HEK293T (cell line): ENCODE data around the gene RNF2.

Experiments
- CTCF ChIA-PET: fragments of 350-600 bp; formaldehyde crosslinking; extraction: SDS; loops from one replicate; lab custom pipeline; 2021; ENCODE audit warnings: antibody characterized with exemption, inconsistent platforms; lab: Yijun Ruan, JAX
- POLR2A ChIA-PET: fragments of 350-600 bp; formaldehyde crosslinking; extraction: SDS; loops from one replicate; lab custom pipeline; 2020; ENCODE audit warnings: antibody characterized with exemption, inconsistent platforms; lab: Yijun Ruan, JAX
- DNase-seq: peaks from one replicate; pipeline ENCODE4 v3.0.0; 2012; ENCODE audit warnings: mixed read lengths; ENCODE audit errors: extremely low spot score
- ARNT ChIP-seq: fragments of 450-650 bp; IDR thresholded peaks from 2 replicates; pipeline ENCODE4 v1.6.1; 2017; ENCODE audit warnings: mild to moderate bottlenecking
- BHLHE40 ChIP-seq: fragments of 450-650 bp; IDR thresholded peaks from 2 replicates; pipeline ENCODE4 v1.6.1; 2016; ENCODE audit warnings: mild to moderate bottlenecking, moderate library complexity, borderline replicate concordance
- CTBP1 ChIP-seq: fragments of 450-650 bp; IDR thresholded peaks from 2 replicates; pipeline ENCODE4 v1.6.1; 2016; ENCODE audit warnings: borderline replicate concordance
- ELF4 ChIP-seq: fragments of 450-650 bp; IDR thresholded peaks from 2 replicates; pipeline ENCODE4 v1.6.1; 2017; ENCODE audit warnings: antibody characterized with exemption
- FOXA1 ChIP-seq: fragments of 450-650 bp; IDR thresholded peaks from 2 replicates; pipeline ENCODE4 v1.6.1; 2016; ENCODE audit warnings: mild to moderate bottlenecking
- FOXK2 ChIP-seq: fragments of 450-650 bp; IDR thresholded peaks from 2 replicates; pipeline ENCODE4 v1.6.1; 2016; ENCODE audit warnings: mild to moderate bottlenecking
- FOXM1 ChIP-seq: fragments of 450-650 bp; IDR thresholded peaks from 2 replicates; pipeline ENCODE4 v1.6.1; 2017; ENCODE audit warnings: mild to moderate bottlenecking, borderline replicate concordance
- HDGF ChIP-seq: fragments of 450-650 bp; IDR thresholded peaks from 2 replicates; pipeline ENCODE4 v1.6.1; 2017; ENCODE audit warnings: antibody characterized with exemption, borderline replicate concordance
- L3MBTL2 ChIP-seq: fragments of 450-650 bp; conservative IDR thresholded peaks from 2 replicates; pipeline ENCODE4 v1.6.1; 2016; ENCODE audit warnings: mild to moderate bottlenecking
- LEF1 ChIP-seq: fragments of 450-650 bp; IDR thresholded peaks from 2 replicates; pipeline ENCODE4 v1.6.1; 2017; ENCODE audit warnings: mild to moderate bottlenecking, borderline replicate concordance
- NFRKB ChIP-seq: fragments of 450-650 bp; IDR thresholded peaks from 2 replicates; pipeline ENCODE4 v1.6.1; 2016; ENCODE audit warnings: mild to moderate bottlenecking, moderate library complexity
- PKNOX1 ChIP-seq: fragments of 450-650 bp; IDR thresholded peaks from 2 replicates; pipeline ENCODE4 v1.6.1; 2016
- SP1 ChIP-seq: fragments of 450-650 bp; IDR thresholded peaks from 2 replicates; pipeline ENCODE4 v1.6.1; 2017
- SUZ12 ChIP-seq: fragments of 450-650 bp; IDR thresholded peaks from 2 replicates; pipeline ENCODE4 v1.6.1; 2016; ENCODE audit warnings: mild to moderate bottlenecking
- TARDBP ChIP-seq: fragments of 450-650 bp; IDR thresholded peaks from 2 replicates; pipeline ENCODE4 v1.6.1; 2016
- ZNF384 ChIP-seq: fragments of 450-650 bp; IDR thresholded peaks from 2 replicates; pipeline ENCODE4 v1.6.1; 2016

Gene RNF2

GRCh38 chr1:185044387-185044786, 971 bp upstream of the RNF2 start:
- TF ChIP-seq L3MBTL2 (no peak), SUZ12 (no peak), ZNF384 (no peak), SP1 (no peak), CTBP1 (no peak), FOXK2 (no peak), ARNT (no peak), BHLHE40 (no peak), HDGF (no peak), PKNOX1 (no peak), NFRKB (no peak), ELF4 (no peak), FOXM1 (no peak), LEF1 (no peak), TARDBP (no peak), FOXA1 (no peak)
- ChIA-PET POLR2A (interaction anchor here (0.7 kb wide), 1 partner anchor 292 kb away, joined by 3 read pairs; no protein-coding TSS in a partner anchor), CTCF (interaction anchor here (2.2 kb wide), 1 partner anchor 126 kb away, joined by 9 read pairs; no protein-coding TSS in a partner anchor)
- DNase-seq = no peak

- POLR2A ChIA-PET = interaction anchor here (1.2 to 2.3 kb wide), 2 partner anchors 71 to 111 kb away, joined by 3 to 12 read pairs; partner anchors contain the start of genes SWT1 and TRMT1L
- peak; percentile 71 for DNase-seq
- CTCF ChIA-PET = interaction anchor here (2.2 kb wide), 1 partner anchor 124 kb away, joined by 9 read pairs; no protein-coding TSS in a partner anchor
- TF ChIP-seq HDGF = no peak
- no peak for TF ChIP-seq ELF4
- TF ChIP-seq FOXK2 = no peak
- no peak for TF ChIP-seq CTBP1
- no peak for TF ChIP-seq TARDBP
- no peak; the same call in none of the 2 replicates for TF ChIP-seq L3MBTL2
- TF ChIP-seq BHLHE40 = no peak
- TF ChIP-seq FOXA1 = no peak
- no peak for TF ChIP-seq PKNOX1
- TF ChIP-seq ZNF384 = no peak
- no peak for TF ChIP-seq FOXM1
- TF ChIP-seq NFRKB = no peak
- no peak for TF ChIP-seq SUZ12
- no peak for TF ChIP-seq ARNT
- TF ChIP-seq SP1 = no peak
- no peak for TF ChIP-seq LEF1
Observed at GRCh38 chr1:185045814-185046492, 595 bp downstream of the RNF2 start.

GRCh38 chr1:185046668-185047067, 1.3 kb downstream of the RNF2 start:
- no peak for DNase-seq
- POLR2A ChIA-PET = interaction anchor here (0.6 to 2.3 kb wide), 3 partner anchors 19 to 110 kb away, joined by 3 to 12 read pairs (median 3); partner anchors contain the start of genes SWT1 and TRMT1L
- TF ChIP-seq SP1 (no peak), L3MBTL2 (no peak), FOXK2 (no peak), SUZ12 (no peak), NFRKB (no peak), FOXA1 (no peak), ELF4 (no peak), TARDBP (no peak), HDGF (no peak), ARNT (no peak), PKNOX1 (no peak), LEF1 (no peak), ZNF384 (no peak), FOXM1 (no peak), CTBP1 (no peak), BHLHE40 (no peak)
- CTCF ChIA-PET = interaction anchor here (2.2 kb wide), 1 partner anchor 123 kb away, joined by 9 read pairs; no protein-coding TSS in a partner anchor

- TF ChIP-seq NFRKB (no peak), ELF4 (no peak), PKNOX1 (no peak), FOXM1 (no peak), HDGF (no peak), TARDBP (no peak), CTBP1 (no peak), SP1 (no peak), SUZ12 (no peak), BHLHE40 (no peak), L3MBTL2 (no peak), LEF1 (no peak), ZNF384 (no peak)
- POLR2A ChIA-PET = no interaction called here
- CTCF ChIA-PET = no interaction called here
- DNase-seq = no peak
Observed at GRCh38 chr1:185049670-185050069, 4.3 kb downstream of the RNF2 start.
